HepG2 (cell line): Measurements from ENCODE around the gene SRRM3. TPM values are rescaled to one million over a fixed set of nuclear protein-coding genes. Genes with fewer than 3 reads are reported as not detected.
A peak's percentile ranks its signal among the peaks of the same experiment; 100 is the strongest.

Experiments
- HOXA9 ChIP-seq: sonication (generic); formaldehyde crosslinking; IDR thresholded peaks from 2 replicates; pipeline ENCODE4 v1.8.1; 2022; ENCODE audit warnings: missing genetic modification reagents, mild to moderate bottlenecking, moderate library complexity, borderline replicate concordance
- KAT8 ChIP-seq: IDR thresholded peaks from 2 replicates; pipeline ENCODE4 v1.6.1; 2016; ENCODE audit warnings: missing genetic modification reagents, missing compliant biosample characterization
- PCBP2 ChIP-seq: fragments of 200-400 bp; formaldehyde crosslinking; optimal IDR thresholded peaks from 2 replicates; pipeline ENCODE3; 2018; ENCODE audit warnings: low read length, low read depth; ENCODE audit not compliant: poor library complexity, severe bottlenecking
- REPIN1 ChIP-seq: sonication (generic); formaldehyde crosslinking; IDR thresholded peaks from 2 replicates; pipeline ENCODE4 v1.8.0; 2022; ENCODE audit warnings: missing genetic modification reagents, low read depth, mild to moderate bottlenecking, borderline replicate concordance
- SMAD1 ChIP-seq: sonication (generic); formaldehyde crosslinking; IDR thresholded peaks from 2 replicates; pipeline ENCODE4 v1.4.0; 2020; ENCODE audit warnings: missing genetic modification reagents, low read depth, mild to moderate bottlenecking, borderline replicate concordance
- SNRNP70 ChIP-seq: fragments of 200-400 bp; formaldehyde crosslinking; IDR thresholded peaks from 2 replicates; pipeline ENCODE4 v1.6.1; 2017; ENCODE audit warnings: mild to moderate bottlenecking, low read depth, low read length, moderate library complexity
- SPEN ChIP-seq: sonication (generic); formaldehyde crosslinking; IDR thresholded peaks from 2 replicates; pipeline ENCODE4 v1.5.1; 2020; ENCODE audit warnings: low read depth, mild to moderate bottlenecking, missing genetic modification reagents
- ZNF687 ChIP-seq: sonication (generic); formaldehyde crosslinking; IDR thresholded peaks from 2 replicates; pipeline ENCODE4 v1.5.1; 2020; ENCODE audit warnings: mild to moderate bottlenecking, missing genetic modification reagents, moderate library complexity
- polyA plus RNA-seq, 8 experiments: library from polyadenylated mRNA; depleted of rRNA in 3 of 8; stranded (reverse) in 7 of 8; unstranded in 1 of 8; fragments of >200 nt; fragmentation: Illumina TruSeq in 4 of 8; extraction: Trizol in 4 of 8; gene quantifications; 2 replicates each; pipeline versions ENCODE4 v1.2.1 to v1.2.3, GENCODE V29; 2011 to 2016; ENCODE audit warnings: low read depth in 4 of 8, missing spikeins in 1 of 8, mixed read lengths in 1 of 8; ENCODE audit not compliant: insufficient read depth in 1 of 8
- total RNA-seq, 5 experiments: library from RNA; depleted of rRNA; stranded (reverse); fragments of >200 nt; fragmentation: Illumina TruSeq; extraction: Trizol; gene quantifications; 2 replicates each; pipeline ENCODE4 v1.2.3, GENCODE V29; 2016; ENCODE audit warnings: low read depth in 1 of 5

Gene SRRM3
- total and polyA plus RNA-seq, 2 of the 13 experiments (the other 11 are each of a cell fraction or from before 2014, with no cell fraction given), result 0.13 to 0.54 TPM

GRCh38 chr7:76302347-76303201 is 100.9 kb downstream of the SRRM3 start, which contains the start of gene HSPB1 (continued):
- no peak for TF ChIP-seq HOXA9
- TF ChIP-seq SPEN (CRISPR knock-in tag), result peak; percentile 59
- no peak for TF ChIP-seq SMAD1 (CRISPR knock-in tag)
- TF ChIP-seq SNRNP70, result no peak
- no peak for TF ChIP-seq PCBP2
- TF ChIP-seq ZNF687, result peak; percentile 98
- TF ChIP-seq REPIN1 (CRISPR knock-in tag), result peak; percentile 24; the same call in 1 of the 2 replicates
- no peak for TF ChIP-seq KAT8 (CRISPR knock-in tag)
